GM12878 (cell line): ENCODE data around the gene CNNM4. TPM values are rescaled to one million over a fixed set of nuclear protein-coding genes. Genes with fewer than 3 reads are reported as not detected.

Source experiments
- ATAC-seq: fragments of 200-7000 bp; cut with Tn5 transposase; 3 replicates; pipeline ENCODE4 v1.9.1; 2020; ENCODE audit warnings: mild to moderate bottlenecking, moderate library complexity
- BruUV-seq: library from RNA; stranded (reverse); fragments of 400-500 nt; replicated peaks from 2 replicates; lab custom pipeline; 2021; lab: Mats Ljungman, UMichigan
- CTCF ChIA-PET: fragments of 300-600 bp; sonication (Branson Sonifier 250); formaldehyde crosslinking; extraction: SDS; loops from one replicate; lab custom pipeline; 2021; ENCODE audit warnings: inconsistent platforms; lab: Yijun Ruan, JAX
- POLR2A ChIA-PET: fragments of 350-600 bp; formaldehyde crosslinking; extraction: SDS; loops from one replicate; lab custom pipeline; 2021; ENCODE audit warnings: inconsistent platforms; lab: Charles Lee
- RAD21 ChIA-PET: fragments of 300-600 bp; sonication (Branson Sonifier 250); formaldehyde crosslinking; loops from one replicate; lab custom pipeline; 2023; ENCODE audit warnings: antibody characterized with exemption; ENCODE audit not compliant: unreplicated experiment; lab: Charles Lee
- SMC1A ChIA-PET: fragments of 300-600 bp; sonication (Branson Sonifier 250); formaldehyde crosslinking; loops from one replicate; lab custom pipeline; 2023; ENCODE audit not compliant: unreplicated experiment, uncharacterized antibody; lab: Charles Lee
- DNase-seq: peaks from one replicate; pipeline ENCODE4 v3.0.0-alpha.2; 2011; ENCODE audit warnings: low read depth, low spot score
- FAIRE-seq: peaks from 3 replicates; lab custom pipeline; 2011; peaks lifted over from hg19 to GRCh38; lab: Jason Lieb, UNC
- H2AFZ ChIP-seq: 2 replicates; pipeline ENCODE4 v1.6.0; 2011; ENCODE audit warnings: low read depth, low read length, control low read depth; ENCODE audit not compliant: control insufficient read depth
- H3K27ac ChIP-seq: 2 replicates; pipeline ENCODE4 v1.5.1; 2011; ENCODE audit warnings: control low read depth; ENCODE audit not compliant: control insufficient read depth, insufficient read depth
- H3K27me3 ChIP-seq, 2 experiments: replicated peaks in 1 of 2; 2 replicates each; pipeline versions ENCODE4 v1.6.0 to v1.6.1; 2011; ENCODE audit warnings: low read length in 1 of 2; ENCODE audit not compliant: control insufficient read depth in 2 of 2, insufficient read depth in 2 of 2
- H3K36me3 ChIP-seq, 2 experiments: 2 replicates each; pipeline ENCODE4 v1.5.1; 2011; ENCODE audit warnings: low read length in 1 of 2; ENCODE audit not compliant: control insufficient read depth in 2 of 2, insufficient read depth in 2 of 2
- H3K4me1 ChIP-seq: 2 replicates; pipeline ENCODE4 v1.6.1; 2011; ENCODE audit warnings: mild to moderate bottlenecking, low read length, moderate library complexity, mixed read lengths; ENCODE audit not compliant: control insufficient read depth, insufficient read depth
- H3K4me2 ChIP-seq: 2 replicates; pipeline ENCODE4 v1.6.0; 2011; ENCODE audit warnings: control low read depth; ENCODE audit not compliant: control insufficient read depth, insufficient read depth
- H3K4me3 ChIP-seq: fragments of 200-600 bp; sonication (generic); 2 replicates; pipeline ENCODE4 v1.5.1; 2016
- H3K79me2 ChIP-seq: 2 replicates; pipeline ENCODE4 v1.6.0; 2011; ENCODE audit warnings: low read length; ENCODE audit not compliant: control insufficient read depth, insufficient read depth
- H3K9ac ChIP-seq: 2 replicates; pipeline ENCODE4 v1.8.0; 2011; ENCODE audit warnings: low read length, control low read depth, mixed read lengths; ENCODE audit not compliant: control insufficient read depth, insufficient read depth
- H3K9me3 ChIP-seq: replicated peaks from 3 replicates; pipeline ENCODE4 v1.5.1; 2011; ENCODE audit warnings: mild to moderate bottlenecking, low read length; ENCODE audit not compliant: control insufficient read depth, insufficient read depth
- H4K20me1 ChIP-seq: 2 replicates; pipeline ENCODE4 v1.6.0; 2011; ENCODE audit not compliant: control insufficient read depth, insufficient read depth
- IKZF2 ChIP-seq, 2 experiments: fragments of 450-650 bp; IDR thresholded peaks; 2 replicates each; pipeline ENCODE4 v1.6.1; 2017; ENCODE audit warnings: mild to moderate bottlenecking in 2 of 2, moderate library complexity in 2 of 2
- JUND ChIP-seq: IDR thresholded peaks from 2 replicates; pipeline ENCODE4 v1.6.1; 2012; ENCODE audit warnings: low read depth, mild to moderate bottlenecking, low read length, improper control_type of control experiment, moderate library complexity
- NR2C2 ChIP-seq: IDR thresholded peaks from 2 replicates; pipeline ENCODE4 v1.6.1; 2011; ENCODE audit warnings: borderline replicate concordance, low read depth; ENCODE audit not compliant: control insufficient read depth, insufficient read length
- POLR2A ChIP-seq: IDR thresholded peaks from 2 replicates; pipeline ENCODE4 v1.6.1; 2011; ENCODE audit warnings: low read depth, mild to moderate bottlenecking, low read length
- SUPT20H ChIP-seq: IDR thresholded peaks from 2 replicates; pipeline ENCODE4 v1.6.1; 2011; ENCODE audit warnings: low read depth, mild to moderate bottlenecking, low read length, moderate library complexity, borderline replicate concordance; ENCODE audit not compliant: control insufficient read depth
- TCF3 ChIP-seq: IDR thresholded peaks from 2 replicates; pipeline ENCODE4 v1.6.1; 2012; ENCODE audit warnings: low read depth, mild to moderate bottlenecking, low read length, borderline replicate concordance; ENCODE audit not compliant: insufficient read depth
- ZNF24 ChIP-seq: fragments of 450-650 bp; IDR thresholded peaks from 2 replicates; pipeline ENCODE4 v1.6.1; 2017; ENCODE audit warnings: antibody characterized with exemption, mild to moderate bottlenecking
- WGBS: methylation state at CpG from one replicate; pipeline ENCODE4 v1.1.6; 2016; ENCODE audit warnings: low lambda C conversion rate; ENCODE audit not compliant: insufficient replicate concordance, insufficient coverage; ENCODE audit errors: missing lambda C conversion rate; 5-methylcytosine and 5-hydroxymethylcytosine counted together
- in situ Hi-C: fragments of 300-500 bp; cut with MboI; formaldehyde crosslinking; loops from 9 replicates; pipeline ENCODE4 v1.14.3; 2018; ENCODE audit warnings: mixed read lengths
- intact Hi-C: fragments of 100-400 bp; cut with micrococcal nuclease; formaldehyde crosslinking; loops from one replicate; pipeline ENCODE4 v1.14.2; 2022; ENCODE audit not compliant: unreplicated experiment
- polyA plus RNA-seq, 11 experiments: library from polyadenylated mRNA; depleted of rRNA in 4 of 11; unstranded in 6 of 11; stranded (reverse) in 5 of 11; fragments of >200 nt; fragmentation: Nextera tagmentation in 4 of 11; fragmentation: Illumina TruSeq in 1 of 11; extraction: Ambion mirVana in 4 of 11; extraction: Trizol in 1 of 11; gene quantifications; 1 replicate in 1 of 11; 2 replicates in 10 of 11; pipeline versions ENCODE4 v1.2.1 to v1.2.3, GENCODE V29; 2011 to 2016; ENCODE audit warnings: inconsistent platforms in 2 of 11, missing spikeins in 2 of 11, low read depth in 1 of 11
- total RNA-seq, 4 experiments: library from RNA; depleted of rRNA in 3 of 4; stranded (reverse); fragments of >200 nt in 3 of 4; fragmentation: Illumina TruSeq in 1 of 4; extraction: Trizol in 1 of 4; gene quantifications; 2 replicates each; pipeline versions ENCODE4 v1.2.1 to v1.2.3, GENCODE V29; 2013 to 2021
- TF ChIP-seq, protein P1 (sequence below): fragments of 450-650 bp; IDR thresholded peaks from 2 replicates; pipeline ENCODE4 v1.6.1; 2017; ENCODE audit warnings: mild to moderate bottlenecking, low read depth, inconsistent platforms; ENCODE audit not compliant: poor library complexity, severe bottlenecking
- TF ChIP-seq, protein P2 (sequence below): fragments of 450-650 bp; IDR thresholded peaks from 2 replicates; pipeline ENCODE4 v1.6.1; 2017; ENCODE audit warnings: mild to moderate bottlenecking, moderate library complexity
- TF ChIP-seq, protein P3 (sequence below): IDR thresholded peaks from 2 replicates; pipeline ENCODE4 v1.6.1; 2012; ENCODE audit warnings: low read depth, low read length, improper control_type of control experiment
- TF ChIP-seq, protein P4 (sequence below): fragments of 150-350 bp; IDR thresholded peaks from 2 replicates; pipeline ENCODE4 v1.6.1; 2014; ENCODE audit warnings: mild to moderate bottlenecking, low read depth, low read length

CNNM4 gene
- total and polyA plus RNA-seq, 10 of the 15 experiments (the other 5 are each of a cell fraction or from before 2014, with no cell fraction given): 2.4 to 13.8 (median 8.1) TPM

DNA sequence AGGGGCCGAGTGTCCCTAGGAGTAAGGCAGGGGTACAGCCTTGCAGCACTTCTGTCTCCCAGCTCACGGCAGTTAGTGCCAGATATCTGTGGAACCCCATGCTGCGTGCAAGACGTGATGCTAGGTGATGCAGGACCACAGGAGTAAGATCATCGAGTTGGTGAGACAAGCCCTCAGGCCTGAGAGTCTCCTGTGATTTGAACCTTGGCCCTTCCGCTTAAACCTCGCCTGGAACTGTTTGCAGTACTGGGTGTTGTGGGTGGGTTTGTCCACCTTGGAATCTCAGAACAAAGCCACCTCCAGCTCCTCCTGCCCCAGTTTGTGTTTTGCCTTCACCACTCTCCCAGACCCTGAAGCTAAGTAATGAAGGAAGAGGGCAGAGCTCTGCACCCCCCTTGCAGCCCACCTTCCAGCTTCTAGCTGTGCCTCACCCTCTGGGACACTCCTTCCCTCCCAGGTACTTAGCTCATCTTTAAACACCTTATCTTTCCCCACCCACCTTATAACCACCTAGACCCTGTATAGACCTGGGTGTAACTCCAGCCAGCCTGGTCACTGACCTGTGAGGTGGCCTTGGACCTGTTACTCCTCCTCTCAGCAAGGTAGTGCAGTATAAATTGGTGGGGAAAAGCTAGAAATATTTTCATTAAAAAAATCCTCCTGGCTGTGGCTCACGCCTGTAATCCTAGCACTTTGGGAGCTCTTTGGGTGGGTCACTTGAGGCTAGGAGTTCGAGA, 6.6 kb downstream of the CNNM4 start (continued):
- TF ChIP-seq, protein P1, sequence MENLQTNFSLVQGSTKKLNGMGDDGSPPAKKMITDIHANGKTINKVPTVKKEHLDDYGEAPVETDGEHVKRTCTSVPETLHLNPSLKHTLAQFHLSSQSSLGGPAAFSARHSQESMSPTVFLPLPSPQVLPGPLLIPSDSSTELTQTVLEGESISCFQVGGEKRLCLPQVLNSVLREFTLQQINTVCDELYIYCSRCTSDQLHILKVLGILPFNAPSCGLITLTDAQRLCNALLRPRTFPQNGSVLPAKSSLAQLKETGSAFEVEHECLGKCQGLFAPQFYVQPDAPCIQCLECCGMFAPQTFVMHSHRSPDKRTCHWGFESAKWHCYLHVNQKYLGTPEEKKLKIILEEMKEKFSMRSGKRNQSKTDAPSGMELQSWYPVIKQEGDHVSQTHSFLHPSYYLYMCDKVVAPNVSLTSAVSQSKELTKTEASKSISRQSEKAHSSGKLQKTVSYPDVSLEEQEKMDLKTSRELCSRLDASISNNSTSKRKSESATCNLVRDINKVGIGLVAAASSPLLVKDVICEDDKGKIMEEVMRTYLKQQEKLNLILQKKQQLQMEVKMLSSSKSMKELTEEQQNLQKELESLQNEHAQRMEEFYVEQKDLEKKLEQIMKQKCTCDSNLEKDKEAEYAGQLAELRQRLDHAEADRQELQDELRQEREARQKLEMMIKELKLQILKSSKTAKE: no peak
- TF ChIP-seq, protein P2, sequence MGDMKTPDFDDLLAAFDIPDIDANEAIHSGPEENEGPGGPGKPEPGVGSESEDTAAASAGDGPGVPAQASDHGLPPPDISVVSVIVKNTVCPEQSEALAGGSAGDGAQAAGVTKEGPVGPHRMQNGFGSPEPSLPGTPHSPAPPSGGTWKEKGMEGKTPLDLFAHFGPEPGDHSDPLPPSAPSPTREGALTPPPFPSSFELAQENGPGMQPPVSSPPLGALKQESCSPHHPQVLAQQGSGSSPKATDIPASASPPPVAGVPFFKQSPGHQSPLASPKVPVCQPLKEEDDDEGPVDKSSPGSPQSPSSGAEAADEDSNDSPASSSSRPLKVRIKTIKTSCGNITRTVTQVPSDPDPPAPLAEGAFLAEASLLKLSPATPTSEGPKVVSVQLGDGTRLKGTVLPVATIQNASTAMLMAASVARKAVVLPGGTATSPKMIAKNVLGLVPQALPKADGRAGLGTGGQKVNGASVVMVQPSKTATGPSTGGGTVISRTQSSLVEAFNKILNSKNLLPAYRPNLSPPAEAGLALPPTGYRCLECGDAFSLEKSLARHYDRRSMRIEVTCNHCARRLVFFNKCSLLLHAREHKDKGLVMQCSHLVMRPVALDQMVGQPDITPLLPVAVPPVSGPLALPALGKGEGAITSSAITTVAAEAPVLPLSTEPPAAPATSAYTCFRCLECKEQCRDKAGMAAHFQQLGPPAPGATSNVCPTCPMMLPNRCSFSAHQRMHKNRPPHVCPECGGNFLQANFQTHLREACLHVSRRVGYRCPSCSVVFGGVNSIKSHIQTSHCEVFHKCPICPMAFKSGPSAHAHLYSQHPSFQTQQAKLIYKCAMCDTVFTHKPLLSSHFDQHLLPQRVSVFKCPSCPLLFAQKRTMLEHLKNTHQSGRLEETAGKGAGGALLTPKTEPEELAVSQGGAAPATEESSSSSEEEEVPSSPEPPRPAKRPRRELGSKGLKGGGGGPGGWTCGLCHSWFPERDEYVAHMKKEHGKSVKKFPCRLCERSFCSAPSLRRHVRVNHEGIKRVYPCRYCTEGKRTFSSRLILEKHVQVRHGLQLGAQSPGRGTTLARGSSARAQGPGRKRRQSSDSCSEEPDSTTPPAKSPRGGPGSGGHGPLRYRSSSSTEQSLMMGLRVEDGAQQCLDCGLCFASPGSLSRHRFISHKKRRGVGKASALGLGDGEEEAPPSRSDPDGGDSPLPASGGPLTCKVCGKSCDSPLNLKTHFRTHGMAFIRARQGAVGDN: no peak
- TF ChIP-seq, all 136 proteins: peak for 0

DNA sequence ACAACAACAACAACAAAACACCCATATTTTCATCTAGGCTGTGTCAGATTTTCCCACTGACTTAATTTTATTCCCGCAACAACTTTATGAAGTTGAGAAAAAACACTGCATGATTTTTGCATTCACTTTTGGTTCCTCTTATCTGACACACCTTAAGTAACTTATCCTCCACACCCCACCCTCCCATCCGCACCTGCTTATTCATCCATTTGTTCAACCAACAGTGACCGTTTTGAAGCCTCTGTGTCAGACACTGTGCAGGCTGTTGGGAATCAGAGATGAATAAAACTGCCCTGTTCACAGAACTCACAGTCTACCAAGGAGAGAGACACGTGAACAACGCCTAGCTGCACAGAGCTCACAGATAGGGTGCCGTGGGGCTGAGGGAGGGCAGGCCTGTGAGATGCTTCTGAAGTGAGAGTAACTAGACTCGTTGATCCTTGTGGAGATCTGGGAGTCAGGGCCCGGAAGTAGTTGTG, 7.4 kb downstream of the CNNM4 start:
- intact Hi-C loops: loop anchor here (10.0 kb wide), 1 partner anchor 233 kb away; the partner anchor contains the start of gene ARID5A
- in situ Hi-C loops: no loop called here
- Histone ChIP-seq H3K27me3 (no peaks in the 10 kb centered on the region), H3K27ac (peak overlapping the region; percentile 68), H3K79me2 (peaks cover 57% of the 10 kb centered on the region), H3K4me1 (peaks cover 47% of the 10 kb centered on the region), H3K9me3 (no peaks in the 10 kb centered on the region), H2AFZ (peak overlapping the region; percentile 57), H4K20me1 (no peaks in the 10 kb centered on the region), H3K9ac (peak overlapping the region; percentile 5; the same call in 1 of the 2 replicates), H3K4me2 (peak overlapping the region; percentile 76), H3K36me3 (peaks cover 0 to 5% of the 10 kb centered on the region in 2 experiments; a peak in 1 of 4 replicates), H3K4me3 (peak overlapping the region; percentile 76)
- peak; percentile 61 for FAIRE-seq
- 10% methylated on average over 8 of the region's 8 CpGs for WGBS
- BruUV-seq: no TSS peak
- DNase-seq: peak; percentile 66
- ChIA-PET RAD21 (interaction anchor here (0.5 to 2.1 kb wide), 7 partner anchors 22 to 501 kb away, joined by 3 to 12 read pairs (median 3); partner anchors contain the start of gene ANKRD39), CTCF (interaction anchor here (0.6 to 2.7 kb wide), 7 partner anchors 9 to 191 kb away, joined by 3 to 10 read pairs (median 4); partner anchors contain the start of gene ANKRD39), SMC1A (interaction anchor here (0.5 to 2.4 kb wide), 6 partner anchors 11 to 186 kb away, joined by 3 to 8 read pairs (median 4); no protein-coding TSS in a partner anchor), POLR2A (interaction anchor here (0.5 to 1.3 kb wide), 8 partner anchors 13 to 605 kb away, joined by 3 to 5 read pairs (median 3); no protein-coding TSS in a partner anchor)
- peak; percentile 57 for ATAC-seq
- TF ChIP-seq NR2C2 (no peak), SUPT20H (no peak), ZNF24 (no peak), JUND (no peak), IKZF2 (IDR thresholded peaks at IDR 0.05) (peak; percentile 51 to 64; a peak in 2 of 4 replicates), TCF3 (no peak), POLR2A (peak; percentile 45; the same call in 1 of the 2 replicates)
- TF ChIP-seq, protein P3, sequence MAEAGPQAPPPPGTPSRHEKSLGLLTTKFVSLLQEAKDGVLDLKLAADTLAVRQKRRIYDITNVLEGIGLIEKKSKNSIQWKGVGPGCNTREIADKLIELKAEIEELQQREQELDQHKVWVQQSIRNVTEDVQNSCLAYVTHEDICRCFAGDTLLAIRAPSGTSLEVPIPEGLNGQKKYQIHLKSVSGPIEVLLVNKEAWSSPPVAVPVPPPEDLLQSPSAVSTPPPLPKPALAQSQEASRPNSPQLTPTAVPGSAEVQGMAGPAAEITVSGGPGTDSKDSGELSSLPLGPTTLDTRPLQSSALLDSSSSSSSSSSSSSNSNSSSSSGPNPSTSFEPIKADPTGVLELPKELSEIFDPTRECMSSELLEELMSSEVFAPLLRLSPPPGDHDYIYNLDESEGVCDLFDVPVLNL: no peak
- TF ChIP-seq, protein P4, sequence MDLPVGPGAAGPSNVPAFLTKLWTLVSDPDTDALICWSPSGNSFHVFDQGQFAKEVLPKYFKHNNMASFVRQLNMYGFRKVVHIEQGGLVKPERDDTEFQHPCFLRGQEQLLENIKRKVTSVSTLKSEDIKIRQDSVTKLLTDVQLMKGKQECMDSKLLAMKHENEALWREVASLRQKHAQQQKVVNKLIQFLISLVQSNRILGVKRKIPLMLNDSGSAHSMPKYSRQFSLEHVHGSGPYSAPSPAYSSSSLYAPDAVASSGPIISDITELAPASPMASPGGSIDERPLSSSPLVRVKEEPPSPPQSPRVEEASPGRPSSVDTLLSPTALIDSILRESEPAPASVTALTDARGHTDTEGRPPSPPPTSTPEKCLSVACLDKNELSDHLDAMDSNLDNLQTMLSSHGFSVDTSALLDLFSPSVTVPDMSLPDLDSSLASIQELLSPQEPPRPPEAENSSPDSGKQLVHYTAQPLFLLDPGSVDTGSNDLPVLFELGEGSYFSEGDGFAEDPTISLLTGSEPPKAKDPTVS: no peak
